Gastroesophageal sphincter (tissue), 4 donors: Measurements from ENCODE around the gene NFIA. TPM values are rescaled to one million over a fixed set of nuclear protein-coding genes. Genes with fewer than 3 reads are reported as not detected.
A peak's percentile ranks its signal among the peaks of the same experiment; 100 is the strongest.
"Not testable (repeated sequence)": the region's sequence is repeated elsewhere in the genome, so short reads cannot be mapped to it uniquely, and the experiment has no call there.

Experiments
- ATAC-seq: fragments of 150-250 bp; one replicate; pipeline ENCODE4 v1.9.1; 2016; ENCODE audit warnings: mild to moderate bottlenecking, moderate library complexity
- H3K27ac ChIP-seq, 4 donors: fragments of 200-600 bp; sonication (generic) in 3 of 4; 1 replicate in 3 of 4; 2 replicates in 1 of 4; pipeline ENCODE4 v1.5.1; 2016 to 2019
- H3K27me3 ChIP-seq: fragments of 200-600 bp; sonication (generic); one replicate; pipeline ENCODE4 v1.5.1; 2019
- H3K36me3 ChIP-seq, 2 donors: fragments of 200-600 bp; sonication (generic); one replicate each; pipeline ENCODE4 v1.5.1; 2019; ENCODE audit warnings: control low read depth in 1 of 2
- H3K4me1 ChIP-seq, 3 donors: fragments of 200-600 bp; sonication (generic); 1 replicate in 2 of 3; 2 replicates in 1 of 3; pipeline ENCODE4 v1.5.1; 2016 to 2019; ENCODE audit warnings: control low read depth in 2 of 3
- H3K4me3 ChIP-seq, 2 donors: fragments of 200-600 bp; sonication (generic); one replicate each; pipeline ENCODE4 v1.5.1; 2019; ENCODE audit warnings: mild to moderate bottlenecking in 1 of 2, moderate library complexity in 1 of 2
- H3K9me3 ChIP-seq, 3 donors: fragments of 200-600 bp; sonication (generic); one replicate each; pipeline ENCODE4 v1.5.1; 2017 to 2019; ENCODE audit warnings: control low read depth in 2 of 3
- EP300 ChIP-seq: sonication (generic); formaldehyde crosslinking; IDR thresholded peaks from one replicate; pipeline ENCODE4 v1.6.1; 2017; ENCODE audit warnings: antibody characterized with exemption, mild to moderate bottlenecking
- POLR2A ChIP-seq, 2 donors: fragments of 450-650 bp; IDR thresholded peaks; one replicate each; pipeline ENCODE4 v1.6.1; 2017; ENCODE audit warnings: antibody characterized with exemption in 2 of 2, mild to moderate bottlenecking in 2 of 2, moderate library complexity in 1 of 2
- POLR2AphosphoS5 ChIP-seq: sonication (generic); formaldehyde crosslinking; IDR thresholded peaks from one replicate; pipeline ENCODE4 v1.6.1; 2017; ENCODE audit warnings: antibody characterized with exemption
- WGBS, 2 donors: methylation state at CpG; one replicate each; pipeline ENCODE4 v1.1.5; 2018; ENCODE audit warnings: low coverage in 1 of 2; 5-methylcytosine and 5-hydroxymethylcytosine counted together
- total RNA-seq, 4 donors: library from RNA; depleted of rRNA; stranded (reverse); fragments of >200 nt; gene quantifications; one replicate each; pipeline ENCODE4 v1.1.0, GENCODE V29; 2016
- TF ChIP-seq, protein P1 (sequence below), 4 experiments: fragments of 200-600 bp in 2 of 4; fragments of 450-650 bp in 2 of 4; sonication (generic) in 1 of 4; IDR thresholded peaks; one replicate each; pipeline ENCODE4 v1.5.1; 2017 to 2019; ENCODE audit warnings: antibody characterized with exemption in 4 of 4, mild to moderate bottlenecking in 2 of 4, moderate library complexity in 2 of 4

Gene NFIA
- total RNA-seq, 4 donors from 2014 or later, result 123 to 205 (median 149) TPM

DNA sequence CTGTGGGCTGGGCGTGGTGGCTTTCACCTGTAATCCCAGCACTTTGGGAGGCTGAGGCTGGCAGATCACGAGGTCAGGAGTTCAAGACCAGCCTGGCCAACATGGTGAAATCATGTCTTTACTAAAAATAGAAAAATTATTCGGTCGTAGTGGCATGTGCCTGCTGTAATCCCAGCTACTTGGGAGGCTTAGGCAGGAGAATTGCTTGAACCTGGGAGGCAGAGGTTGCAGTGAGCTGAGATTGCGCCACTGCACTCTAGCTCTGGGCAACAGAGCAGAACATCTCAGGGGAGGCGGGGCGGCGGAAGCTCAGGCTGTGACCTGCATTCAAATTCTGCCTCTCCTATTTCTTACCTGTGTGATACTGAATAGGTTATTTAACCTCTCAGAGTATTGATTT, 196.1 kb downstream of the NFIA start:
- H3K27ac ChIP-seq, result peak overlapping the region in 3 of 4 donors; percentile 27 to 68 (median 62)

GRCh38 chr1:61278966-61279365, 196.6 kb downstream of the NFIA start:
- H3K36me3 ChIP-seq, result no peaks in the 10 kb centered on the region
- no peaks in the 10 kb centered on the region for H3K27me3 ChIP-seq
- H3K4me1 ChIP-seq, result peaks cover 0 to 63% (median 2%) of the 10 kb centered on the region in 3 donors
- 86 to 100% methylated on average over 1 of the region's 1 CpG for WGBS, 2 donors
- no peak for TF ChIP-seq POLR2AphosphoS5
- TF ChIP-seq POLR2A (IDR thresholded peaks at IDR 0.05), result no peak
- TF ChIP-seq, protein P1, sequence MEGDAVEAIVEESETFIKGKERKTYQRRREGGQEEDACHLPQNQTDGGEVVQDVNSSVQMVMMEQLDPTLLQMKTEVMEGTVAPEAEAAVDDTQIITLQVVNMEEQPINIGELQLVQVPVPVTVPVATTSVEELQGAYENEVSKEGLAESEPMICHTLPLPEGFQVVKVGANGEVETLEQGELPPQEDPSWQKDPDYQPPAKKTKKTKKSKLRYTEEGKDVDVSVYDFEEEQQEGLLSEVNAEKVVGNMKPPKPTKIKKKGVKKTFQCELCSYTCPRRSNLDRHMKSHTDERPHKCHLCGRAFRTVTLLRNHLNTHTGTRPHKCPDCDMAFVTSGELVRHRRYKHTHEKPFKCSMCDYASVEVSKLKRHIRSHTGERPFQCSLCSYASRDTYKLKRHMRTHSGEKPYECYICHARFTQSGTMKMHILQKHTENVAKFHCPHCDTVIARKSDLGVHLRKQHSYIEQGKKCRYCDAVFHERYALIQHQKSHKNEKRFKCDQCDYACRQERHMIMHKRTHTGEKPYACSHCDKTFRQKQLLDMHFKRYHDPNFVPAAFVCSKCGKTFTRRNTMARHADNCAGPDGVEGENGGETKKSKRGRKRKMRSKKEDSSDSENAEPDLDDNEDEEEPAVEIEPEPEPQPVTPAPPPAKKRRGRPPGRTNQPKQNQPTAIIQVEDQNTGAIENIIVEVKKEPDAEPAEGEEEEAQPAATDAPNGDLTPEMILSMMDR (IDR thresholded peaks at IDR 0.05), result no peak
- no peak for TF ChIP-seq EP300
- ATAC-seq, result no peak
- no peaks in the 10 kb centered on the region for H3K9me3 ChIP-seq
- H3K27ac ChIP-seq, result peak overlapping the region in 3 of 4 donors; percentile 5 to 68 (median 62)
- H3K4me3 ChIP-seq, result no peak overlapping the region

More for the DNA sequence above, 196.1 kb downstream of the NFIA start:
- H3K4me1 ChIP-seq, result peaks cover 2 to 68% (median 4%) of the 10 kb centered on the region in 3 donors
- TF ChIP-seq POLR2AphosphoS5, result peak; percentile 7
- WGBS, 2 donors, result 73 to 77% methylated on average over 6 to 7 of the region's 8 CpGs
- not testable (repeated sequence) for H3K9me3 ChIP-seq, H3K27me3 ChIP-seq, H3K4me3 ChIP-seq, H3K36me3 ChIP-seq
- peak; percentile 37 for ATAC-seq

DNA sequence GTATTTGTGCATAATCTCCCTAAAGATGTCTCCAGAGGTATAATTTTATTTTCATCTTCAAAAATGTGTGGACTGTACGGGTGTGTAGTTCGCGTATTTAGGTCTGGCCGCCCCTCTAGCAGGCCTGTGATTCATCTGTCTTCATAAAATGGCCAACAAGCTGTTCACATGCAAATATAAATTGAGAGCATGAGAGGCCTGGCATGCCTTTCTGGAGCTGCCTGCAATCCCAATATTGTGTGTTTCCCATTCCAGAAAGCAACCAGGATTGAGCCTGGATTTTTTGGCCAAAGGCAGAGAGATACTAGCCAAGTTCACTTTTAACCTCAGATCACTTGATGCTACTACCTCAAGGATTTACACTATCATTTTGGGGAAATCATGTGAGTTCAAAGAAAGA, 197.2 kb downstream of the NFIA start:
- Histone ChIP-seq H3K9me3 (no peaks in the 10 kb centered on the region), H3K4me1 (peaks cover 0 to 58% (median 0%) of the 10 kb centered on the region in 3 donors), H3K4me3 (no peak overlapping the region), H3K27ac (peak overlapping the region in 2 of 4 donors; percentile 52 to 62), H3K27me3 (no peaks in the 10 kb centered on the region), H3K36me3 (no peaks in the 10 kb centered on the region)
- ATAC-seq, result no peak
- TF ChIP-seq, protein P1 (IDR thresholded peaks at IDR 0.05), result no peak
- TF ChIP-seq POLR2AphosphoS5 (no peak), EP300 (no peak), POLR2A (IDR thresholded peaks at IDR 0.05) (no peak)
- 46% methylated on average over 4 of the region's 4 CpGs; no CpG with 5 or more reads in 1 of the 2 donors for WGBS, 2 donors

DNA sequence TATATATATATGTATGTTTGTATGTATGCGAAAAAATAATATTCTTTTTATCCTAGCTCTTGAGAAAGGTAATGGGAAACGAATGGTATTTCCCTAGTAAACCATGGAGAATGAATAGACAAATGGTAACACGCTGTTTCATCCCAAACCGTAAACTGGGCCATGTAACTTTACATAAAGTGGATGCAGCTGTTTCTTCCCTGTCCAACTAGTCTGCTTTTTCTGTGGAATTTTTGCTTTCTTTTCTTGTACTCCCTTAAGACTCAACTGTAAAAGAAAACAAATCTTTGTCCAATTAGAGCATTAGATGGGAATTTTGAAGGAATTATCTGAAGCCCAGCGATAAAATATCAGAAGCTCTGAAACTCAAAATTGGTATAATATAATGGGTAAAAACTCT, 198.1 kb downstream of the NFIA start:
- Histone ChIP-seq H3K9me3 (no peaks in the 10 kb centered on the region), H3K27me3 (no peaks in the 10 kb centered on the region), H3K36me3 (no peaks in the 10 kb centered on the region), H3K4me1 (peaks cover 0 to 64% (median 1%) of the 10 kb centered on the region in 3 donors), H3K4me3 (no peak overlapping the region), H3K27ac (peak overlapping the region in 2 of 4 donors; percentile 4 to 62)
- no peak for ATAC-seq
- TF ChIP-seq POLR2AphosphoS5 (no peak), POLR2A (IDR thresholded peaks at IDR 0.05) (no peak)
- 68 to 69% methylated on average over 5 of the region's 5 CpGs for WGBS, 2 donors

- H3K27ac ChIP-seq, result no peak overlapping the region
- 64 to 69% methylated on average over 3 of the region's 3 CpGs for WGBS, 2 donors
Observed at GRCh38 chr1:61282387-61282786, 200.0 kb downstream of the NFIA start.

More at GRCh38 chr1:61282387-61282786, 200.0 kb downstream of the NFIA start:
- peak; percentile 40 for ATAC-seq
- Histone ChIP-seq H3K4me3 (no peak overlapping the region), H3K4me1 (peaks cover 5 to 65% (median 6%) of the 10 kb centered on the region in 3 donors), H3K36me3 (no peaks in the 10 kb centered on the region), H3K27me3 (no peaks in the 10 kb centered on the region), H3K9me3 (no peaks in the 10 kb centered on the region)
- TF ChIP-seq EP300, result no peak
- no peak for TF ChIP-seq POLR2AphosphoS5
- TF ChIP-seq, protein P1 (IDR thresholded peaks at IDR 0.05), result no peak
- no peak for TF ChIP-seq POLR2A (IDR thresholded peaks at IDR 0.05)
